SJSA1 (cell line): Measurements from ENCODE around the gene CRYBG3. TPM values are rescaled to one million over a fixed set of nuclear protein-coding genes. Genes with fewer than 3 reads are reported as not detected.

Source experiments
- DNase-seq, 2 experiments: peaks; one replicate each; pipeline ENCODE4 v3.0.0-alpha.2; 2015 to 2020; ENCODE audit warnings: low spot score in 2 of 2, low read depth in 1 of 2
- H3K27ac ChIP-seq: fragments of 250-450 bp; sonication (Bioruptor Pico); 2 replicates; pipeline ENCODE4 v1.5.1; 2020; ENCODE audit warnings: mild to moderate bottlenecking, moderate library complexity
- H3K27me3 ChIP-seq: fragments of 250-450 bp; sonication (Bioruptor Pico); replicated peaks from 2 replicates; pipeline ENCODE4 v1.5.1; 2020; ENCODE audit warnings: mild to moderate bottlenecking, moderate library complexity
- H3K36me3 ChIP-seq: fragments of 250-450 bp; sonication (Bioruptor Pico); 2 replicates; pipeline ENCODE4 v1.5.1; 2020; ENCODE audit warnings: mild to moderate bottlenecking
- H3K4me1 ChIP-seq: fragments of 250-450 bp; sonication (Bioruptor Pico); replicated peaks from 2 replicates; pipeline ENCODE4 v1.6.1; 2021; ENCODE audit warnings: mild to moderate bottlenecking
- H3K4me3 ChIP-seq: fragments of 250-450 bp; sonication (Bioruptor Pico); 2 replicates; pipeline ENCODE4 v1.5.1; 2020; ENCODE audit warnings: mild to moderate bottlenecking
- H3K9me3 ChIP-seq: fragments of 250-450 bp; sonication (Bioruptor Pico); replicated peaks from 2 replicates; pipeline ENCODE4 v1.5.1; 2020; ENCODE audit warnings: mild to moderate bottlenecking
- total RNA-seq: library from RNA; depleted of rRNA; stranded (reverse); fragments of >200 nt; shearing (Covaris generic); gene quantifications from 2 replicates; pipeline ENCODE4 v1.2.3, GENCODE V29; 2014

Gene CRYBG3
- total RNA-seq, 1 experiment from 2014 or later, result 12.7 TPM

GRCh38 chr3:97950360-97950759, 128.5 kb downstream of the CRYBG3 start:
- Histone ChIP-seq H3K4me1 (no peaks in the 10 kb centered on the region), H3K27ac (no peak overlapping the region), H3K9me3 (no peaks in the 10 kb centered on the region), H3K27me3 (no peaks in the 10 kb centered on the region), H3K36me3 (peaks cover 55% of the 10 kb centered on the region), H3K4me3 (no peak overlapping the region)
- no peak for DNase-seq

DNA sequence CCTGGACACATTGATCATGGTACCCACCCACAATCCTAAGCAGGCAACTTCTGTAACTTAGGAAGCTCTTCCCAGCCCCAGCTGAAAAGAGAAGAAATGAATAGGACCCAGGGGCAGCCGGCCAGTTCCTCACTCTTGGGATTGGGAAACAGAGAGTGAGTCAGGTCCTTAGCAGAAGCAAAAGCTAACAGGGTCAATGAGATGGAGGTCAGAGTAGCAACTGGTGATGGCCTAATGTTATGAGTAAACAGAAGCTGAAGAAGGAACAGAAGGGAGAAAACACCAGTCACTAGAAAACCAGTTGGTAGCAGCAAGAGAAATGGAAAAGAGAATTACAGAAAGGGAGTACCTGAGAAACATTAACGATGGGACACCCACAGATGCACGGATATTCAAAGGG, 130.5 kb downstream of the CRYBG3 start:
- H3K4me1 ChIP-seq, result no peaks in the 10 kb centered on the region
- H3K27ac ChIP-seq, result no peak overlapping the region
- no peaks in the 10 kb centered on the region for H3K27me3 ChIP-seq
- no peak for DNase-seq
- H3K9me3 ChIP-seq, result no peaks in the 10 kb centered on the region
- H3K4me3 ChIP-seq, result no peak overlapping the region
- H3K36me3 ChIP-seq, result peaks cover 50% of the 10 kb centered on the region

DNA sequence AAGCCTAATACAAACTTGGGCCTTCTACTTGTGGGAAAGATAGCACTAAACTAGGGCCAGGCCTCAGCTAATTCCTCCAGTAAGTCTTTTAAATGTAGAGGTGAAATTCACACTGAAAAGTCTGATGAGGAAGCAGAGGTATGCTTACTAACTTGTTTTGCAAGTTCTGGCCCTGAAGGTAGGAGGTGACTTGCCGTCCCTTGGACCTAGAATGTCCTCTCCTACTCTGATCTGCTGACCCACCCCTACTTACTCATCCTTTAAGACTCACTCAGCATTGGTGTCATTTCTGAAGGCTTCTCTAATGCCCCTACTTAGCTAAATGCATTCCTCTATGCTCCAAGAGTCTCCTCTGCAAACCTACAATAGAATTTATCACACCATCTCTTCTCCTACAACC, 131.1 kb downstream of the CRYBG3 start:
- H3K27me3 ChIP-seq, result no peaks in the 10 kb centered on the region
- no peaks in the 10 kb centered on the region for H3K9me3 ChIP-seq
- H3K27ac ChIP-seq, result no peak overlapping the region
- no peaks in the 10 kb centered on the region for H3K4me1 ChIP-seq
- H3K36me3 ChIP-seq, result peaks cover 52% of the 10 kb centered on the region
- H3K4me3 ChIP-seq, result no peak overlapping the region
- no peak for DNase-seq

DNA sequence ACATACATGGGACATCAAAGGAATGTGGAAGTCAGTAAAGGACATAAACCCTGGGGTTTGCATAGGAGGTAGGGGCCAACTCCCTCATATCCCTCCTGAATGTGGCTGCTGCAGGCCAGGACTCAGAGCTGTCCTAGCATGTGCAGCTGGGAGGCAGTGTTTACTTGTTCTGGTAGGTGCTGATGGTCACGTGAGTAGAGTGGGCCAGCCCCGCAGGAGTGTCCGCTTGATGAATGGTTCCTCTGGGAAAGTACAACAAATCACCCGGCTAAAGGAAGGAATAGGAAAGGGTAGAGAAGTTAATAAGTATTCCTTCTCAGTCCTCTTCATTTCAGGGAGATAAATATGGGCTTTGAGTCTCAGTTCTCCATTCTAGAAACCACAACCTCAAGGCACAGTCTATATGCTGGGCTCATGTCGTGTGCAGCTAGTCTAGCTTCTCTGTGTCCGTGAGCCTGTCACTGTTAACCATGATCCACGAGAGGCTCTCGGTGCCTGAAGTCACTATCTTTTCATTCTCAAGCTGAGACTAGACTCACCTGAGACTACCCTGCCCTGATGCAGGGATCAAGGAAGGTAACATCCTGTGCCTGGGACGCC, 132.5 kb downstream of the CRYBG3 start:
- H3K4me1 ChIP-seq, result peaks cover 6% of the 10 kb centered on the region; the same call in 1 of the 2 replicates
- H3K27ac ChIP-seq, result no peak overlapping the region
- no peak overlapping the region for H3K4me3 ChIP-seq
- no peaks in the 10 kb centered on the region for H3K9me3 ChIP-seq
- no peaks in the 10 kb centered on the region for H3K27me3 ChIP-seq
- DNase-seq, result no peak
- peaks cover 45% of the 10 kb centered on the region for H3K36me3 ChIP-seq

GRCh38 chr3:97956051-97956450, 134.2 kb downstream of the CRYBG3 start:
- Histone ChIP-seq H3K27me3 (no peaks in the 10 kb centered on the region), H3K4me1 (peaks cover 6% of the 10 kb centered on the region; the same call in 1 of the 2 replicates), H3K27ac (no peak overlapping the region), H3K4me3 (no peak overlapping the region), H3K36me3 (peaks cover 35% of the 10 kb centered on the region), H3K9me3 (no peaks in the 10 kb centered on the region)
- no peak for DNase-seq

- H3K27ac ChIP-seq, result no peak overlapping the region
- peaks cover 6% of the 10 kb centered on the region; the same call in 1 of the 2 replicates for H3K4me1 ChIP-seq
- peaks cover 36% of the 10 kb centered on the region for H3K36me3 ChIP-seq
- no peak overlapping the region for H3K4me3 ChIP-seq
- no peaks in the 10 kb centered on the region for H3K27me3 ChIP-seq
- no peaks in the 10 kb centered on the region for H3K9me3 ChIP-seq
- DNase-seq, result no peak
Observed at GRCh38 chr3:97957617-97958311, 136.0 kb downstream of the CRYBG3 start.

DNA sequence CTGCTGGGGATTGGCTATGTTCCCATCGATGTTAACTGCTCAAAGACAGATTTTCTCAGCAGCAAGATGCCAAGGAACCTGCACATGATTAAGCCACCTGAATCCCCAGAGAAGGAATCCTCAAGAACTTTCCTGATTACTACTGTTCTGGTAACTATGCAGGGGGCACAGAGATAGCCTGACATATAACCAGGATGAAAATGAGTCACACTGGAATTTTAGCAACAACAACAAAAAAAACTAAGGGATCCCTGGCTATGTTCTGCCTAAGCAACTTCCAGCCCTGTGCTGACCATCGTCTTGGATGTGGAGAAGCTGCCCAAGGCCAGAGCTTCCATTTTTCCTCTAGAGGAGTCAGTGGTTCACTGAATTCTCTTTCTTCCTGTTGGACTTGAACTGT, 136.6 kb downstream of the CRYBG3 start:
- no peaks in the 10 kb centered on the region for H3K9me3 ChIP-seq
- H3K36me3 ChIP-seq, result peaks cover 34% of the 10 kb centered on the region
- no peak overlapping the region for H3K4me3 ChIP-seq
- no peak for DNase-seq
- no peak overlapping the region for H3K27ac ChIP-seq
- H3K27me3 ChIP-seq, result no peaks in the 10 kb centered on the region
- peaks cover 6% of the 10 kb centered on the region; the same call in 1 of the 2 replicates for H3K4me1 ChIP-seq

DNA sequence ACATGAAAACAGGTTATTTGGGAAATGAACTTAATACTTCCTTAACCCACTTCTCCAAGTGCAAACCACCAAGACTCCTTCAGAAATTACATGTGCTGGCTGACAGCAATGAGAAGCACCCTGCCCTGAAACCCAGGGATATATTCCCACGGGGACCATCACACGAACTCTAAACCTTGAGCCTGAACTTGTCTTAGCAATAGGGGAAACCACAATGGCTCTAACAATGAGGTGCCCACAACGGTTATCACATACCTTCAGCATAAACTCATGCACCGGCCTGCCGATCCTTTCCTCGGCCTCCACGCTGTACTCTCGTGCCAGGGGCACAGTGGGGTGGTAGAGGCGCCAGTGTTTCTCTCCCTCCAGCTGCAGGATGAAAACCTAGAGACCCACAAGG, 137.0 kb downstream of the CRYBG3 start:
- H3K4me1 ChIP-seq, result peaks cover 6% of the 10 kb centered on the region; the same call in 1 of the 2 replicates
- DNase-seq, result no peak
- no peak overlapping the region for H3K27ac ChIP-seq
- no peaks in the 10 kb centered on the region for H3K9me3 ChIP-seq
- no peak overlapping the region for H3K4me3 ChIP-seq
- no peaks in the 10 kb centered on the region for H3K27me3 ChIP-seq
- H3K36me3 ChIP-seq, result peaks cover 30% of the 10 kb centered on the region

DNA sequence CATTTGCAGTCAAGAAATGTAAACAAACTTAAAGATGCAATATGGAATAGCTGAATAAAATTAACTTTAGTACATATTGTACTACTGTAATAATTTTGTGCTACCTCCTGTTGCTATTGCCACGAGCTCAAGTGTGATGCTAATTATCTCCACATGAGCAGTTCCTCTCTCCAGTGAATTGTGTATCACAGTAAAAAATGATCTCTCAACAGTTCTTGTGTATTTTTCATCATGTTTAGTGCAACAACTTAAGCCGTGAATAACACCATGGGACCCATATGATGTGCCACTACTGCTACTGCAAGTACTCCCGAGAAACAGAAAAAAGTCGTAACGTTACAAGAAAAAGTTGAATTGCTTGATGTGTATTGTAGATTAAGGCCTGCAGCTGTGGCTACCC, 138.1 kb downstream of the CRYBG3 start:
- Histone ChIP-seq H3K27me3 (no peaks in the 10 kb centered on the region), H3K36me3 (peaks cover 29% of the 10 kb centered on the region; the same call in 1 of the 2 replicates)
- no peak for DNase-seq

DNA sequence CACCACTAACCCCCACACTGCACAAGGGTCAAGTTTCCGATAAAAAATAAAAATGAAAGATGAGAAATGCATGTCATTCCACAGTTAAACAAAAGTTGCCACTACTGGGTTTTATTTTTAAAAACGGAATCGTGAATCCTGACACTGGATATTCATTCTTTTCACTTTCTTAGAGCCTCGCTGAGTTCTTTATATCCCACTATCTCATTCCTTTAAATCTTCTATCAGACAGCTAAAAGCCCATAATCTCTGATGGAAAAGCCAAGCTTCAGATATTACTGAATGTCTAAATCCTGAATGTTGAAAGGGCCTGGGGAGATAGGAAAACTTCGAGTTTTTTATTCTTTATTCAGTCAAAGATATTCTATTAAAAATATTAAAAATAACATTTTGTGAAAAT, 138.7 kb downstream of the CRYBG3 start:
- no peak overlapping the region for H3K27ac ChIP-seq
- DNase-seq, result no peak
- H3K36me3 ChIP-seq, result peaks cover 29% of the 10 kb centered on the region
- no peak overlapping the region for H3K4me3 ChIP-seq
- H3K9me3 ChIP-seq, result no peaks in the 10 kb centered on the region
- peaks cover 6% of the 10 kb centered on the region; the same call in 1 of the 2 replicates for H3K4me1 ChIP-seq
- H3K27me3 ChIP-seq, result no peaks in the 10 kb centered on the region

More for the DNA sequence above, 138.1 kb downstream of the CRYBG3 start:
- Histone ChIP-seq H3K27ac (no peak overlapping the region), H3K4me3 (no peak overlapping the region), H3K4me1 (peaks cover 6% of the 10 kb centered on the region; the same call in 1 of the 2 replicates), H3K9me3 (no peaks in the 10 kb centered on the region)

DNA sequence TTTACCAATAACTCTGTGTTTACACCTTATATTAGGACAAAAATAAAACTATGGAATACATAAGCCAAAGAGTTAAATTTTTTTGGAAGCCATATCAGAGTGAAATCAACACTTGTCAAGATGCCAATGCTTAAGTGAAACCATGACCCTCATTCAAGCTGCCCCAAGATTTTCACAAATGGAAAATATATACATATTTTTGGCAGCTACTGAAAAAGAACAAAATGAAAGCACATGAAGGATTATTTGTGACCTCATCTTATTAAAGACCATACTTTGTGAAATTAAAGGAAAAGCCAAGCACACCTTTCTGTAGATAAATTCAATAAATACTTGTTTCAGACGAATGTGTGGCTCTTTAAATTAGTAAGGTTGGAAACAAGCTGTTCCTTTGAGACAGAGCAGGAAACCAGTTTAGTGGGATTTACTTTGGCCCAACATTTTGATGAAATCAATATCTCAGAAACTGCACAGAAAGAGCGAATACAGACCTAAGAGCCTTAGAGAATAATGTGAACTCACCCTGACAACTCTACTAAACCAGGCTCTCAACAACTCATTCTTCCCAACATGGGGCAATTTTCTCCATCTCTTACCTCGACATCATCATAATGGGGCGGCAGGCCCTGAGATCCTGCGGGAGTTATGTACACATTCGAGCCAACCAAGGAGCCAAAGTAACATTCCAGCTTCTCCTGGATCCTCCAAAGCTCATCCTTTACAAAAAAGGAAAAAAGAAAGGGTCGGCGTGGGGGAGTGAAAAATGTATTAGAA, 139.4 kb downstream of the CRYBG3 start:
- no peaks in the 10 kb centered on the region for H3K27me3 ChIP-seq
- no peaks in the 10 kb centered on the region for H3K9me3 ChIP-seq
- peaks cover 6% of the 10 kb centered on the region; the same call in 1 of the 2 replicates for H3K4me1 ChIP-seq
- no peak overlapping the region for H3K27ac ChIP-seq
- no peak overlapping the region for H3K4me3 ChIP-seq
- no peak for DNase-seq
- peaks cover 36% of the 10 kb centered on the region for H3K36me3 ChIP-seq

DNA sequence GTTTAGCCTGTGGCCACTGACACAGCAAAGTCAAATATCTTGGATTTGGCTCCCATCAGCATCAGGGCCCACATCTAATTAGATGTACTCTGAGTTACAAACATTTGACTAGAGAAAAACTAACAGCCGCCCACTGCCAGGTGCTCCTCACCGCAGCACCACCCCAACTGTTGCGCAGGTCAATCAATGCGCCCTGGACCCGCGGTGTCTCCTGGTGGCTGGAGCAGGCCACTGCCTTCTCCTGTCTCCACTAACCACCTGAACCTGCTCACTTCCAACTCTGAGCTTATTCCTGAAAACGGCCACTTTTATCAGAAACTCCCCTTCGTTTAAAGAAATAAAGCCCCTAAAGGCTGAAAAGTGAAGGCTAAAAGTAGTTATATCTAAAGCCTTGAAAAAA, 146.2 kb downstream of the CRYBG3 start:
- Histone ChIP-seq H3K9me3 (no peaks in the 10 kb centered on the region), H3K4me1 (peaks cover 10% of the 10 kb centered on the region), H3K4me3 (no peak overlapping the region), H3K27me3 (no peaks in the 10 kb centered on the region), H3K27ac (no peak overlapping the region), H3K36me3 (peaks cover 19% of the 10 kb centered on the region)
- no peak for DNase-seq

- Histone ChIP-seq H3K27ac (no peak overlapping the region), H3K27me3 (no peaks in the 10 kb centered on the region), H3K9me3 (no peaks in the 10 kb centered on the region), H3K36me3 (peaks cover 19% of the 10 kb centered on the region), H3K4me3 (no peak overlapping the region), H3K4me1 (peaks cover 10% of the 10 kb centered on the region)
- no peak for DNase-seq
Observed at GRCh38 chr3:97968376-97968775, 146.6 kb downstream of the CRYBG3 start.

DNA sequence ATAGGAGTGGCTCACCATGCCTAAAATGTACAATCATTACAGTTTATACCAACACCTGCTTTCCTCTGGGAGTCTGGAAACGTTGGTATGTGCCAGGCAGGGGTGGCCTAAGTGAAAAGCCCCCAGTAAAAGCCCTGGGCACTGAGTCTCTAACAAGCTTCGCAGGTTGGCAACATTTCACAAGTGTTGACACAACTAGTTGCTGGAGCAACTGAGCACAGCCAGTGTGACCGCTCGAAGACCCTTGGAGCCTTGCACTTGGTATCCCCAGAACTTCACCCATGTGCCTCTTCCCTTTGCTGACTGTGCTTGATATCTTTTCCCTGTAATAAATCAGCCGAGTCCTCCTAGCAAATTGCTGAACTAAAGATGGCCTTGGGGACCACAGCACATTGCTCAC, 147.7 kb downstream of the CRYBG3 start:
- peaks cover 10% of the 10 kb centered on the region for H3K4me1 ChIP-seq
- H3K36me3 ChIP-seq, result peaks cover 16% of the 10 kb centered on the region

More for the DNA sequence above, 147.7 kb downstream of the CRYBG3 start:
- Histone ChIP-seq H3K27ac (no peak overlapping the region), H3K4me3 (no peak overlapping the region), H3K27me3 (no peaks in the 10 kb centered on the region), H3K9me3 (no peaks in the 10 kb centered on the region)
- DNase-seq, result no peak
